Endothelial cell of umbilical vein (primary cell): ENCODE data around the gene SAMD11. TPM values are rescaled to one million over a fixed set of nuclear protein-coding genes. Genes with fewer than 3 reads are reported as not detected.

Experiments used
- BruUV-seq: library from RNA; stranded (reverse); fragments of 400-500 nt; replicated peaks from 2 replicates; lab custom pipeline; 2021; lab: Mats Ljungman, UMichigan
- CTCF ChIA-PET: fragments of 300-600, 350-600 bp; sonication (Branson Sonifier 250); formaldehyde crosslinking; loops from one replicate; lab custom pipeline; 2021; ENCODE audit warnings: antibody characterized with exemption, inconsistent platforms; lab: Charles Lee
- POLR2A ChIA-PET: fragments of 300-600, 350-600 bp; sonication (Branson Sonifier 250); formaldehyde crosslinking; loops from one replicate; lab custom pipeline; 2021; ENCODE audit warnings: antibody characterized with exemption, inconsistent platforms; lab: Charles Lee
- DNase-seq: peaks from one replicate; pipeline ENCODE4 v3.0.0-alpha.2; 2011; ENCODE audit warnings: low read depth, low spot score
- FAIRE-seq: peaks from 2 replicates; lab custom pipeline; 2011; peaks lifted over from hg19 to GRCh38; lab: Jason Lieb, UNC
- H2AFZ ChIP-seq: 2 replicates; pipeline ENCODE4 v1.6.0; 2012; ENCODE audit warnings: low read depth, low read length, control low read depth, inconsistent platforms
- H3K27ac ChIP-seq: 2 replicates; pipeline ENCODE4 v1.5.1; 2011; ENCODE audit warnings: low read depth, mild to moderate bottlenecking, control low read depth, low read length, moderate library complexity; ENCODE audit not compliant: insufficient read depth
- H3K27me3 ChIP-seq, 2 experiments: 2 replicates each; pipeline versions ENCODE4 v1.6.0 to v1.6.1; 2011; ENCODE audit warnings: low read length in 2 of 2, mixed read lengths in 1 of 2; ENCODE audit not compliant: control insufficient read depth in 2 of 2, insufficient read depth in 2 of 2
- H3K36me3 ChIP-seq, 2 experiments: 2 replicates in 1 of 2; 3 replicates in 1 of 2; pipeline ENCODE4 v1.5.1; 2011; ENCODE audit warnings: low read length in 2 of 2, mild to moderate bottlenecking in 1 of 2, moderate library complexity in 1 of 2; ENCODE audit not compliant: control insufficient read depth in 2 of 2, insufficient read depth in 2 of 2; ENCODE audit errors: extremely low read depth in 1 of 2
- H3K4me1 ChIP-seq: 3 replicates; pipeline ENCODE4 v1.5.1; 2011; ENCODE audit warnings: mild to moderate bottlenecking, low read length; ENCODE audit not compliant: control insufficient read depth, insufficient read depth; ENCODE audit errors: extremely low read depth
- H3K4me2 ChIP-seq: 2 replicates; pipeline ENCODE4 v1.6.1; 2011; ENCODE audit warnings: low read length, control low read depth, mixed read lengths; ENCODE audit not compliant: insufficient read depth
- H3K4me3 ChIP-seq, 3 experiments: fragments of 200-600 bp in 1 of 3; sonication (generic), shearing (Covaris generic) in 1 of 3; replicated peaks in 1 of 3; 2 replicates each; pipeline ENCODE4 v1.5.1; 2011 to 2016; ENCODE audit warnings: control low read depth in 3 of 3, low read length in 3 of 3, mild to moderate bottlenecking in 2 of 3, inconsistent platforms in 1 of 3, low read depth in 1 of 3, moderate library complexity in 1 of 3; ENCODE audit not compliant: insufficient read depth in 1 of 3
- H3K79me2 ChIP-seq: 2 replicates; pipeline ENCODE4 v1.6.0; 2012; ENCODE audit warnings: low read length, inconsistent platforms; ENCODE audit not compliant: control insufficient read depth, insufficient read depth
- H3K9ac ChIP-seq: replicated peaks from 2 replicates; pipeline ENCODE3; 2011; ENCODE audit warnings: low read length, control low read depth; ENCODE audit not compliant: insufficient read depth; ENCODE audit errors: extremely low read depth
- H3K9me1 ChIP-seq: replicated peaks from 3 replicates; pipeline ENCODE4 v1.6.0; 2011; ENCODE audit warnings: mild to moderate bottlenecking, low read length; ENCODE audit not compliant: control insufficient read depth, insufficient read depth; ENCODE audit errors: extremely low read depth
- H3K9me3 ChIP-seq: replicated peaks from 2 replicates; pipeline ENCODE4 v1.5.1; 2012; ENCODE audit warnings: low read length, inconsistent platforms; ENCODE audit not compliant: control insufficient read depth, insufficient read depth
- H4K20me1 ChIP-seq: replicated peaks from 2 replicates; pipeline ENCODE3; 2011; ENCODE audit warnings: mild to moderate bottlenecking, low read length; ENCODE audit not compliant: control insufficient read depth, insufficient read depth; ENCODE audit errors: extremely low read depth
- EZH2 ChIP-seq: IDR thresholded peaks from 2 replicates; pipeline ENCODE4 v1.6.1; 2012; ENCODE audit warnings: borderline replicate concordance, low read depth, mild to moderate bottlenecking, moderate library complexity, low read length, inconsistent platforms; ENCODE audit not compliant: severe bottlenecking
- FOS ChIP-seq: IDR thresholded peaks from 2 replicates; pipeline ENCODE4 v1.6.1; 2011; ENCODE audit warnings: mild to moderate bottlenecking, low read length, moderate library complexity, borderline replicate concordance; ENCODE audit not compliant: insufficient read depth
- GATA2 ChIP-seq: IDR thresholded peaks from 2 replicates; pipeline ENCODE4 v1.7.0; 2011; ENCODE audit warnings: low read depth, mild to moderate bottlenecking, moderate library complexity, mixed read lengths, low read length; ENCODE audit not compliant: insufficient read length, insufficient read depth
- JUN ChIP-seq: IDR thresholded peaks from 2 replicates; pipeline ENCODE4 v1.6.1; 2011; ENCODE audit warnings: borderline replicate concordance, low read depth; ENCODE audit not compliant: insufficient read length, insufficient read depth
- MYC ChIP-seq: IDR thresholded peaks from one replicate; pipeline ENCODE4 v1.6.1; 2011; ENCODE audit warnings: mild to moderate bottlenecking, low read depth, low read length
- POLR2A ChIP-seq: IDR thresholded peaks from 2 replicates; pipeline ENCODE4 v1.6.1; 2012; ENCODE audit warnings: low read depth, mild to moderate bottlenecking, control low read depth, low read length
- POLR2AphosphoS5 ChIP-seq: IDR thresholded peaks from 2 replicates; pipeline ENCODE4 v1.6.1; 2012; ENCODE audit warnings: low read depth, mild to moderate bottlenecking, control low read depth, low read length, moderate library complexity; ENCODE audit not compliant: insufficient read depth
- dilution Hi-C: fragments of 300-500 bp; cut with MboI; formaldehyde crosslinking; loops from one replicate; pipeline ENCODE4 v1.15.0; 2019; ENCODE audit warnings: low sequenced_read_pairs; ENCODE audit not compliant: extremely low pct_ligation_motif_present
- intact Hi-C: fragments of 100-400 bp; cut with micrococcal nuclease; formaldehyde crosslinking; loops from one replicate; pipeline ENCODE4 v1.10.0; 2022
- polyA plus RNA-seq, 4 experiments: library from polyadenylated mRNA; depleted of rRNA in 3 of 4; stranded (reverse) in 3 of 4; unstranded in 1 of 4; fragments of >200 nt; gene quantifications; 2 replicates each; pipeline versions ENCODE4 v1.2.1 to v1.2.3, GENCODE V29; 2011 to 2012; ENCODE audit warnings: missing spikeins in 1 of 4
- total RNA-seq: library from RNA; stranded (reverse); gene quantifications from 2 replicates; pipeline ENCODE4 v1.2.3, GENCODE V29; 2021
- TF ChIP-seq, protein P1 (sequence below), 2 donors: IDR thresholded peaks; 1 replicate in 1 of 2; 2 replicates in 1 of 2; pipeline ENCODE4 v1.5.1; 2011; ENCODE audit warnings: low read length in 2 of 2, mild to moderate bottlenecking in 2 of 2, moderate library complexity in 2 of 2, control low read depth in 1 of 2, inconsistent platforms in 1 of 2, low read depth in 1 of 2; ENCODE audit not compliant: insufficient read depth in 1 of 2; ENCODE audit errors: extremely low read depth in 1 of 2
- TF ChIP-seq, protein P2 (sequence below): IDR thresholded peaks from 2 replicates; pipeline ENCODE4 v1.6.1; 2011; ENCODE audit not compliant: insufficient read depth, insufficient read length

Gene SAMD11
- total and polyA plus RNA-seq, 2 donors (not counting 3 experiments of a cell fraction or from before 2014, with no cell fraction given) = not detected

DNA sequence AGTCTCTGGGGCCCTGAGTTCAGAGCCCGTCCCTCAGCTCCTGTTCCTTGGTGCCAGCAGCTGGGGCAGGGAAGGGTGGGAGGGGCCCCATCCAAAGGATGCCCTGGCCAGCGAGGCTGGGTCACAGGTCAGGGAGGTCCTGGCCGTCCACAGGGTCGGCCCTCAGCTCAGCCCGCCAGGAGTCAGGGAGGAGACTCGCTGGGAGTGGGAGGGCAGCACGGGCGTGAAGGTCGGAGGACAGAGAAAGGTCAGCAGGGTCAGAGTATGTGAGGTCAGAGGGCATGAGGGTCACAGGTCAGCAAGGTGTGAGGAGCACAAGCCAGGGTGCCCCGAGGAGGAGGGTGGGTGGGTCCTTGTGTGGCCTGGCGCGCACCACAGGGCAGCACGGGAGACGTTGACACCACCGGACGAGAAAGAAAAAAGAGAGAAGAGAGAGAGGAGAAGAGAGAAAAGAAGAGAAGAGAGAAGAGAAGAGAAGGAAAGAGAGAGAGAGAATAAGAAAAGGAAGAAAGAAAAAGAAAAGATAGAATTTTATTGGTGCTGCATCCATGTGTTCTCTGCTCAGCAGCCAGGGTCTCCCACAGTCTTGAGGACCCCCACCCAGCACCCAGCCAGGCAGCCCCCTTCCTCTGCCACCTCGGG is 51.1 kb downstream of the SAMD11 start:
- no peak overlapping the region for H3K27ac ChIP-seq
- no peak overlapping the region for H2AFZ ChIP-seq
- H3K79me2 ChIP-seq = no peaks in the 10 kb centered on the region
- no peaks in the 10 kb centered on the region for H3K36me3 ChIP-seq
- no peak overlapping the region for H3K9ac ChIP-seq
- no peak for FAIRE-seq
- no peaks in the 10 kb centered on the region for H4K20me1 ChIP-seq
- dilution Hi-C loops (no loop called here), intact Hi-C loops (no loop called here)
- BruUV-seq = no TSS peak
- no peaks in the 10 kb centered on the region for H3K9me3 ChIP-seq
- TF ChIP-seq EZH2 (no peak), POLR2AphosphoS5 (no peak), JUN (no peak), POLR2A (no peak), MYC (no peak), FOS (no peak), GATA2 (no peak)
- TF ChIP-seq, protein P1, sequence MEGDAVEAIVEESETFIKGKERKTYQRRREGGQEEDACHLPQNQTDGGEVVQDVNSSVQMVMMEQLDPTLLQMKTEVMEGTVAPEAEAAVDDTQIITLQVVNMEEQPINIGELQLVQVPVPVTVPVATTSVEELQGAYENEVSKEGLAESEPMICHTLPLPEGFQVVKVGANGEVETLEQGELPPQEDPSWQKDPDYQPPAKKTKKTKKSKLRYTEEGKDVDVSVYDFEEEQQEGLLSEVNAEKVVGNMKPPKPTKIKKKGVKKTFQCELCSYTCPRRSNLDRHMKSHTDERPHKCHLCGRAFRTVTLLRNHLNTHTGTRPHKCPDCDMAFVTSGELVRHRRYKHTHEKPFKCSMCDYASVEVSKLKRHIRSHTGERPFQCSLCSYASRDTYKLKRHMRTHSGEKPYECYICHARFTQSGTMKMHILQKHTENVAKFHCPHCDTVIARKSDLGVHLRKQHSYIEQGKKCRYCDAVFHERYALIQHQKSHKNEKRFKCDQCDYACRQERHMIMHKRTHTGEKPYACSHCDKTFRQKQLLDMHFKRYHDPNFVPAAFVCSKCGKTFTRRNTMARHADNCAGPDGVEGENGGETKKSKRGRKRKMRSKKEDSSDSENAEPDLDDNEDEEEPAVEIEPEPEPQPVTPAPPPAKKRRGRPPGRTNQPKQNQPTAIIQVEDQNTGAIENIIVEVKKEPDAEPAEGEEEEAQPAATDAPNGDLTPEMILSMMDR (IDR thresholded peaks at IDR 0.05; ENCODE audit: extremely low read depth in 1 of 2, insufficient read depth in 1 of 2, low read depth in 1 of 2, low read length in 2 of 2) = no peak
- TF ChIP-seq, protein P2, sequence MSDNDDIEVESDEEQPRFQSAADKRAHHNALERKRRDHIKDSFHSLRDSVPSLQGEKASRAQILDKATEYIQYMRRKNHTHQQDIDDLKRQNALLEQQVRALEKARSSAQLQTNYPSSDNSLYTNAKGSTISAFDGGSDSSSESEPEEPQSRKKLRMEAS = no peak
- ChIA-PET POLR2A (no interaction called here), CTCF (interaction anchor here (1.2 to 1.4 kb wide), 3 partner anchors 10 to 27 kb away, joined by 3 to 4 read pairs (median 3); no protein-coding TSS in a partner anchor)
- H3K9me1 ChIP-seq = no peaks in the 10 kb centered on the region
- H3K4me2 ChIP-seq = no peak overlapping the region
- DNase-seq = no peak
- no peaks in the 10 kb centered on the region for H3K4me1 ChIP-seq
- H3K27me3 ChIP-seq = peaks cover 0 to 2% of the 10 kb centered on the region in 2 experiments
- no peak overlapping the region for H3K4me3 ChIP-seq
